GM12875 (cell line): Measurements from ENCODE around the gene PPP1CA.
A peak's percentile ranks its signal among the peaks of the same experiment; 100 is the strongest.

ENCODE experiments used
- H3K4me3 ChIP-seq: one replicate; pipeline ENCODE4 v1.5.1; 2011; ENCODE audit warnings: low read depth, low read length, control low read depth
- CTCF ChIP-seq: IDR thresholded peaks from 2 replicates; pipeline ENCODE4 v1.5.1; 2011; ENCODE audit warnings: low read depth, mild to moderate bottlenecking, control low read depth, inconsistent platforms, low read length, moderate library complexity, borderline replicate concordance; ENCODE audit not compliant: insufficient read depth

PPP1CA gene

GRCh38 chr11:67412495-67413179 lies 11.0 kb upstream of the PPP1CA start:
- no peak overlapping the region for H3K4me3 ChIP-seq
- TF ChIP-seq CTCF, result no peak

- H3K4me3 ChIP-seq, result no peak overlapping the region
- TF ChIP-seq CTCF, result no peak
These were observed 10.1 kb upstream of the PPP1CA start for GRCh38 chr11:67411785-67412152.

- no peak for TF ChIP-seq CTCF
- no peak overlapping the region for H3K4me3 ChIP-seq
These were observed 9.5 kb upstream of the PPP1CA start for GRCh38 chr11:67410984-67411784.

GRCh38 chr11:67410369-67410831 lies 8.7 kb upstream of the PPP1CA start:
- TF ChIP-seq CTCF, result no peak
- H3K4me3 ChIP-seq, result no peak overlapping the region

- no peak for TF ChIP-seq CTCF
- H3K4me3 ChIP-seq, result peak overlapping the region; percentile 49
These were observed 8.2 kb upstream of the PPP1CA start for GRCh38 chr11:67409781-67410368.

- no peak for TF ChIP-seq CTCF
- H3K4me3 ChIP-seq, result peak overlapping the region; percentile 49
These were observed 7.6 kb upstream of the PPP1CA start for GRCh38 chr11:67409261-67409666.
